Glomerular visceral epithelial cell (primary cell): ENCODE data around the gene PTPRN2.

Experiments used
- DNase-seq: peaks from one replicate; pipeline ENCODE4 v3.0.0-alpha.2; 2016; ENCODE audit errors: extremely low spot score

PTPRN2 gene

DNA sequence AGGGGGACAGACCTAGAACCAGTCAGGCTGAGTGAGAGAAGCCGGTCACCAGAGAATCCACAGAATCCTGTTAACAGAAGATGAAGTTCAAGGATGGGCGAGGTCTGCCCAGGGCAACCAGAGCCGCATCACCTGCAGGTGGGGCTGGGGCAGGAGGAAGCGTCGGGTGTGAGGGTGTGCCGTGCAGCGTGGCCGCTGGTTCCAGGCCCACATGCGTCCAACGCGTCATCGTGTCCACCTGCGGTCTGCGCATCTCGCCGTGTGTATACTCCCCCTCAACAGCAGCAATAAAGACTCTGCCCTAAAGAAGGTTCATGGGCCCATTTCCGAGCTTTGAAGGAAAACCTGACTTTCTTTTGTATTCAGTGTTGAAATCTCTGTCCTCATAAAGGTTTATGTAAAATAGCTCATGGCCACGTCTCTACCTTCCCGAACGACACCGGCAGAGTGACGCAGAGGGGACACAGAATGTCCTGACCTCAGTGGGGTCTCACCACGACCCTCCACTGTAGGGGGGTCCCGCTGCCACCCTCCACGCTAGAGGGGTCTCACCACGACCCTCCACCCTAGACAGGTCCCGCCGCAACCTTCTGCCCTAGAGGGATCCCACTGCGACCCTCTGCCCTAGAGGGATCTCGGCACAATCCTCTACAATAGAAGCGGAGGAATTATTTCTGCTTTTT lies 446.9 kb downstream of the PTPRN2 start:
- DNase-seq, result no peak

DNA sequence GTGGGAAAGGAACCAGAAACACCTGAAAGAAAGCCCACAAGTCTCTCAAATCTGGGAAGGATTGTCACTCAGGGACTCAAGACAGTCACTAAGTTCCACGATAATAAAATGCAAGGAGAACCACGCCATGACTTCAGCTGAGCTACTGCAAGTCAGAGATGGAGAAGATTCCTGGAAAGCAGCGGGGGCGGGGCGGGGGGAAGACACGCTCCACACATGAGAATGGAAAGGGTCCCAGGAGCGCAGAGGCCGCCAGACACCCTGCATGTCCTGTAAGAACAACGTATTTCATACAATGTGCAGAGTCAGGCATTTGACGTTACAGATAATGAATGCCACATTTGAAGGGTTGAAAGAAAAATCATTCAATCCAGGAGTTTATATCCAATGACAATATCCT lies 448.1 kb downstream of the PTPRN2 start:
- DNase-seq, result no peak

DNA sequence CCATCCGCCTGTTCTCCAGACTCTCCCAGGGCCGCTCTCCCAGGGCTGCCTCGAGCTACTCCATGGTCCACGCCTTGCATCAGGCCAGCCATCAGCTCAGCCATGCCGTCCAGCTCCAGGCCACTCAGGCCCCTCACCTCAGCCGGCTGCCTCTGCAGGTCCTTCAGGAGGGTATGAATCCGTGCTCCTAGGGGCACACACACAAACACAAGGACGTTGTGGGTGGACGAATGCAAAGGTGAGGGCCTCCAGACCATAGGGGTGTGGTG lies 449.4 kb downstream of the PTPRN2 start:
- DNase-seq, result no peak

DNA sequence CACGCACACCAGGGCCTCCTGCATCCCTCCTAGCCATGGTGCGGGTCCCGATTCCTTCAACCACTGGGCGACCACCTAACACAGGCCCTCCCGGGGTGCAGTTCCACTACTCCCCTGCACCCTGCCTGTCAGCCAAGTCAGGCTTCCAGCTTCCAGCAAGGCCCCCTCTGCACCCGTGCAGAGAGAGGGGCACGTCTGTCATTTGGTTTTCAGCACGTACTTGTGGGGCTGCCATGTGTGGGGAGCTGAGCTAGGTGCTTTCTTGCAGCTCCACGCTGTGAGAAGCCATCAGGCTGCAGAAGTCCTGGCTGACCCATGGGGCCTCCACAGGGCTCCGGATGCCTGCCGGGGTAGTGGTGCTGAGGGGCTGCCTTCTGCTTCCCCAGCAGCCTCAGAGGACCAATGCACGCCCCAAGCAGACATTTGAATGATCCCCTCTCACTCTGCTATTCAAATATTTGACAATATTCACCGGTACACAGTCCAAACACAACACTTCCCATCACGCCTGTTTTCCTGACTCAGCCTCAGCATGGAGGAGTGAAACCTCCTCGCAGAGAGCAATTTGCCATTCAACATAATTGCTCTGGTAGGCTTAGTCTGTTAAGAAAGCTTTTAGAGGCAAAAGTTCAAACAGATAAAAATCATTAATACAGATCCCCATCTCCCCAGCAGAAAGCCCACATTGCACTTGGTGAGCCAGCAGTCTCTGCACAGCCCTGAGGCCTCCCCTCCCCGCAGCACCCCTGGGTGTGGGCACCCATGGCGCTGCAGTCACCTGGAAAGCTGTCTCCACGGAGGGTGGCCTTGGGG lies 449.9 kb downstream of the PTPRN2 start:
- no peak for DNase-seq

DNA sequence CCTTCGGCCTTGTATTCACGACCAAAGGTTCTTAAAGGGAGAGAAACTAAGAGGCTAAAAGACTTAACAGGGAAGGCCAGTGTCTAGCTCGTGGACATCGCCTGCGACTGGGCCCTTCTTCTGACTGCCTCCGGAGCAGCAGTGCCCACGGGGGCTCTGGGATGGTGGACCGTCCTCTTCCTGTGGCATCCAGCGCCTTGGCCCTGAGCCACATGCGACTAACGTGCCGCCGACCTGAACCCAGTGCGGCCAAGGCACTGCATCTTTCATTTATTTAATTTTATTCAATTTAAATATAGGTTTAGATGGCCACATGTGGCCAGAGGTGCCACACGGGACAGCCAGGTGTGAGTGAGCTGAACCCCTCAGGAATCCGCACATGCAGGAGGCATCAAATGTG lies 451.7 kb downstream of the PTPRN2 start:
- DNase-seq, result no peak

DNA sequence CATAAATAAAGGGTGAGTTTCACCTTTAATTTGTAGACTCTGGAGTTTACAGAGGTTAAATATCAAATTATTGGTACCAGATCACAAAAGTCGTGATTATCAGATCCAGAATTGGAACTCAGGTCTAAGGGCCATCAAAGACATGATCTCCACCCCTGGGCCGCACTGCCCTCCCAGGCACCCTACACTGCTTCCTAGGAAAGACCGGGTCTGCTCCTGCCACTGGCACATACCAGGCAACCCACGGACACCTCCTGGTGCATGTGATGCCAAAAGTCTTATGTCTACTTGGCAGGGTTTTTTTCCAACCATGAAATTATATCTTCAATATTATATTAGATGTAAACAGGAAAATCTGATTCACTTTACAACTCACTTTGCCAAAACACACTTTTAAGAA lies 452.8 kb downstream of the PTPRN2 start:
- DNase-seq, result no peak

DNA sequence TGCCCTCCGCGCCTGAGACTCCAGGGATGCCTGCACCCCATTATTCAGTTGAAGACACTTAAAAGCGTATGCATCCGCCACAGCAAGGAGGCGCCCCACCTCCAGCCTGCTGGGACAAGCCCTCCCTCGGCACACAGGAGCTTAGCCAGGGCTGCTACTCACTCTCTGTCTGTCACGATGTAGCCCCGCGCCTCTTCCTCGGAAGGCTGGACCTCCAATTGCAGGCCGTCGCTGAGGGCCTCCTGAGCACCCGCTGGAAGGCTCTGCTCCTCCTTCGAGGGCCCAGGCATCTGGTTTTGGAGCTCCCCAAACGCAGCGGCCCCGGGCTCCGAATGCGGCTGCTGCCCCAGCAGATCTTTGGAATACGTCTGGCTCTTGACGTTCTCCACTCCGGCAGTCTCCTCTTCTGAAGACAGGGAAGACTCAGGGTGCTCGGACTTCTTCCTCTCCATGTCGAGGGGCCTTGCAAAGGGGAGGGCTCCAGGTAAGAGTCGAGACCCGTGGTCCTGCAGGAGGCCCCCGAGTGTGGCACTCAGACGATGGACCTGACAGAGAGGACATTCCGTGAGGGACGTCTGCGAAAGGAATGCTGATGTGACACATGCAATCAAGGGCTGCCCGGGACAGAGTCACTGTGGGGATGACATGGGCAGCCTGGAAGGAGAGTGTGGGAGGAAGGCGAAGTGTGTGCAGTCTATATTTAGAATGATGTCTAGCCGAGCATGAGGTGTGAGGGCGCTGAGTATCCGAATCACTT lies 453.9 kb downstream of the PTPRN2 start:
- no peak for DNase-seq

DNA sequence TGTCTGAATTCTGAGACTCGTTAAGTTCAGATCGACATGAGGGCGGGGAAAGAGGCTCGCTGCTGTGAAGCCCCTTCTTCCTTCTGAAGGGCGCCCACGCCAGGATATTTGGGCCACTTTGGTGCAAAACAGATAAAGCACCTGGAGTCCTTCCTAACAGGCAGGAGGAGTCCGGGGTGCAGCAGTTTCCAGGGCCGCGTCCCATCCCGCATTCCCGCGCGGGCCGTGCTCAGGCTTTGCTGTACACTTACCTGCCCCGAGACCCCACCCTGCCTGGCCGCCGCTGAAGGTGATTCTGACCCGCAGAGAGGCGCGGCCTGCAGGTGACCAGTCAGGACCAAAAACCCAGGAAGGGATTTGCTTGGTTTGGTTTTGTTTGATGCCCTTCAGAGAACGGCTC lies 454.6 kb downstream of the PTPRN2 start:
- no peak for DNase-seq

DNA sequence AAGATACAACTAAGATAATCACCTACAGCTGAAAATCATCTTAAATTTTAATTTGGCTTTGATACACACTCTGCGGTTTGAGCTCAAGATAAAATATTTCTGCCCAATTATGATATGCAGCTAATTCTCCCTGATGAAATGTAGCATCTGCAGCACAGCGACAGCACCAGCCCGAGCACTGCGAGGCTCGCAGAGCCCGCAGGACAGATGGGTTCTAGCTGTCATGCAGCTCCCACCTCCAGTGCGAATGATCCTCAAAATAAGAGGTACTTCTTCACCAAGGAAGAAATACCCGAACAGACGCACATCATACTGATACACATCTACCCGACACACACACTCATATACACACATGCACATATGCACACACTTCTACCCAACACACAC lies 457.6 kb downstream of the PTPRN2 start:
- DNase-seq, result no peak

DNA sequence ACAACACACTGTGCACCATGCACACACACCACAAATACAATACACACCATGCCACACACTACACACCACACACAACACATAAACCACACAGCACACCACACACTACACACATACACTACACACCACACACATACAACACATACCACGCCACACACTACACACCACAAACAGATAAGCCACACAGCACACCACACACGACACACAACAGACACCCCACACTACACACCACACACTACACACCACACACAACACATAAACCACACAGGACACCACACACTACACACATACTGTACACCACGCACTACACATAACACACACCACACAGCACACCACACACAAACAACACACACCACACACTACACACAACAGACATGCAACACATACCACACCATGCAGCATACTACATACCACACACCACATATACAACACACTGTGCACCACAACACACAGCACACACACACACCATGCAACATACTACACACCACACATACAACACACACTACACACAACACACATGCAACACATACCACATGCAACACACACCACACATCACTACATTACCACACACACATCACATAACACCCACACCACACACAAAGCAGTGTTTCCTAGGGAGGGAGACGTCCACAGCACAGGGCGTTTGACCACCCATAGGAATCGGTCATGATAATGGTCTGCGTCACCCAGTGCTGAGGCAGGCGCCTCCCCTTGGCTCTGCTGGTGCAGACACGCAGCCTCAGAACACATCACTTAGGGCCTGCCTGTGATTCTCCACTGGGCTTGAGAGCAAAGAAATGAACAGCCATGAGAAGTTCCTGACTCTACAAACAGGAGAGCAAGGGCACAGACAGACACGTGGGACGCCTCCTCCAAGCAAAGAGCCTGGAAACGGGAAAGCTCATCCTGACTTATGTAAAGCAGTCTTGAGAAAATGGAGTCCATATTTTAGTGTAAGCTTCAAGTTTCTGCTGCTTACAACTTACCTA lies 458.3 kb downstream of the PTPRN2 start:
- no peak for DNase-seq

DNA sequence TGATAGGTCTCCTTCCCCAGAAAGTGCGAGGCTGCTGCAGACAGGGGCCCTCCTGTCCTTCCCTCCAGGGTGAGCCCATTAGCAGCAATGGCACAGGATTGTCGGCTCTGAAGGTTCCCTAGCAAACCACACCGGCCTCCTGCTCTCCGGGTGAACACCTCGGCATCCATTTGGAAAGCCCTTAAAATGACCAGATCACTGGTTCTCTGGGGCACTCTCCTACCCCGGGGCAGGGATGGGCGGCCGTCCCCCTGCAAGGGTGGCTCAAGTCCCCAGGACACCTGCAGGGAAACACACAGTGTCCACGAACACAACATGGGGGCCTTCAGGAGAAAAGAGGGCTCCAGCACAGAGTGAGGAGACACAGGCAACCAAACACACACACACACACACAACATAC lies 459.1 kb downstream of the PTPRN2 start:
- DNase-seq, result no peak

DNA sequence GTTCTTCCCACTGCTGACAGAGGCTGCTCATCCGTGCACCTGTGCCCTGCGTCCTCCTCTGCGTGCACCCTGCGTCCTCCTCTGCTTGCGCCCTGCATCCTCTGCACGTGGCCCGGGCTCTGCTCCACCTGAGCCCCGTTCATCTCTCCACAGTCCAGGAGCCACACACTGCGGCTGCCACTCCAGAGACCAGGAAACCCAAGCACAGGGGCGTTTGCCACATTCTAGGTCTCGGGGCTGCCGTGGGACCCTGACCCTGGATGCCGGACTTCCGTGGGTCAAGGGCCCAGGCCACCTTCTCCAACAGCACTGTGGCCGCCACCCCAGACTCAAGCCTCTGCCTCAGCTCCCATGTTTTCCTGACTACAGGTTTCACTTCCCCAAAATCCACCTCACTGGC lies 460.4 kb downstream of the PTPRN2 start:
- no peak for DNase-seq

DNA sequence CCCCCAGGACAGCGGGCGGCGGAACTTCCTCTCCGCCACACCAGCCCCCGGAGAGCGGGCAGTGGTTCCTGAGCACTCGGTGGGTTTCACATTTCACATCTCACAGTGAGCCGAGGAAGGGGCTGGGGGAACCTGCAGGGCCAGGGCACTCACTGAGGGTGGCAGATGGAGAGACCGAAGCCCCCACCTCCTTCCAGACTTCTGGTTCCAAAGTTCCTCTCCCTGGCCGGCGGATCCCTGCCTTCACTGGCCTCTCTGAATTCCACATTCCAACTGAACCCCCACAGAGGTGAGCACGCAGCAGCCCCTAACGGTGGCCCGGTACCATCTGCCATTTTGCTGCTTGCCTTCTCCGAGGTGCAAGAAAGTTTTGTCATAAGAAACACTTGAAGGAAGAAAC lies 461.0 kb downstream of the PTPRN2 start:
- DNase-seq, result no peak

DNA sequence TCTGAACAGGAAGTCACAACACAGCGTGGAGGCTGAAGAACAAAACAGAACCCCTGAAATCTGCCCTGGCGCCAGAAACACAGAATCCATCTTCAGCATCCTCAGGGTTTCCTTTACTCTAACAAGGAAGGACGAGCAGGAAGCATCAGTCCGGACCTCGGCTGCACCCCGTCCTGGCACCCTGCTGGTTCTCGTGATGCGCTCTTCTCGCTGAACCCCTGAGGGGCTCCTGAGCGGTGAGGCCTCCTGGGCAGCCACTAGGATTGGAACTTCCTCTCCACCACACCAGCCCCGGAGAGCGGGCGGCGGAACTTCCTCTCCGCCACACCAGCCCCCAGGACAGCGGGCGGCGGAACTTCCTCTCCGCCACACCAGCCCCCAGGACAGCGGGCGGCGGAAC lies 461.9 kb downstream of the PTPRN2 start:
- DNase-seq, result no peak

DNA sequence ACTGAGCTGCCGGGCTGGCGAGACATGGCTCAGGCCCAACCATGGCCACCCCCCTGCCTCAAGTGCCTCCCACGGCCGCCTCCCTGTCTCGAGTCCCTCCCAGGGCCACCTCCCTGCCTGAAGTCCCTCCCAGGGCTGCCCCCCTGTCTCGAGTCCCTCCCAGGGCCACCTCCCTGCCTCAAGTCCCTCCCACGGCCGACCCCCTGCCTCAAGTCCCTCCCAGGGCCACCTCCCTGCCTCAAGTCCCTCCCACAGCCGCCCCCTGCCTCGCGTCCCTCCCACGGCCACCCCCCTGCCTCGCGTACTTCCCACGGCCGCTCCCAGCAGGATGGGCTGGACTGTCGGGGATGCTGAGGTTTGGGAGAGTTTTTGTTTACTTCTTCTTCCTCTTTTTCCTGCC lies 462.5 kb downstream of the PTPRN2 start:
- DNase-seq, result no peak

DNA sequence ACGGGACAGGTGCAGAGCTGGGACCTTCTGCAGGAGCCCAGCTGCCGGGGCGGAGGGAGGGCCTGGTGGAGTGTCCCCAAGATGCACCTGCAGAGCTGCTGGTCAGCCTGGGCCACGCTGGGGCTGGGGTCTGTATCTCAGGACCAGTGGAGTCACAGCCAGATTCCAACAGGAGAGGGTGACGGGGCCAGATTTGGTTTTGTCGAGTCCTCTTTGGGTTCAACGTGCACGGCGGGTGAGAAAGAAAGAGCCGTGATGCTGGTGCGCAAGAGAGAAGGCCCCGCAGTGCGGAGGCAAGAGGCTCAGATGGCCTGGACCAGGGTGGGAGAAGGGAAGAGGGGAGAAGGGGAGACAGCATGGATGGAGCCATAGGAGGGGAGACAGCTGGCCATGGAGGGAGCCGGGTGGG lies 462.9 kb downstream of the PTPRN2 start:
- DNase-seq, result no peak

DNA sequence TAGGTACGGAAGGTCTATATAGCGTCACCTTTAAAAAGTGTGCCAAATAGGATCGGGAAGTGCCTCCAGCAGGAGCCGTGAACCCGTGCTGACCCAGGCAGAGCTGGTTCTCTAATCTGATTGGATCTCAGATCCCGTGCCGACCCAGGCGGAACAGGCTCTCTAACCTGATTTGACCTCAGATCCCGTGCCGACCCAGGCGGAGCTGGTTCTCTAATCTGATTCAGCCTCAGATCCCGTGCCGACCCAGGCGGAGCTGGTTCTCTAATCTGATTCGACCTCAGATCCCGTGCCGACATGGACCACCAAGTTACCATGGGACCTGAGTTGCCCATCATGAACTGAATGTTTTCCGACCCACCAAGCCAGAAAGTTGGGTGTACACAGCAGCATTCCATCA lies 463.9 kb downstream of the PTPRN2 start:
- no peak for DNase-seq

DNA sequence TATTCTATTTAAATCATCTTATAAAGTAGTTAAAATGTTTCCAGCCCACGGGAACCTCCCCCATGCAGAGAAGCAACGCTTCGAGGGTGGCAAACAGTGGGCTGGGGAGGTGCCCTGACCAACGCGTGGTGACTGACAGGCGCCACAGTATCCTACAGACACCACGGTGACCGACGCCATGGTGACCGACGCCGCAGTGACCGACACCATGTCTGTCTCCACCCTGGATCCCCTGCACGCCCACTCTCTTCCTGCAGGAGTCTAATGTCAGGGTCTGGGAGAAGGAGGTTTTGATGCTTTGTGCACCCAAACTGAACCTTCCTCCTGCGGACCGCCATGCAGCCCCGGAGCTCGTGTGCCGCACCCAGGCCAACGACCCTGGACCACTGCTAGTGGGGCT lies 464.4 kb downstream of the PTPRN2 start:
- no peak for DNase-seq

DNA sequence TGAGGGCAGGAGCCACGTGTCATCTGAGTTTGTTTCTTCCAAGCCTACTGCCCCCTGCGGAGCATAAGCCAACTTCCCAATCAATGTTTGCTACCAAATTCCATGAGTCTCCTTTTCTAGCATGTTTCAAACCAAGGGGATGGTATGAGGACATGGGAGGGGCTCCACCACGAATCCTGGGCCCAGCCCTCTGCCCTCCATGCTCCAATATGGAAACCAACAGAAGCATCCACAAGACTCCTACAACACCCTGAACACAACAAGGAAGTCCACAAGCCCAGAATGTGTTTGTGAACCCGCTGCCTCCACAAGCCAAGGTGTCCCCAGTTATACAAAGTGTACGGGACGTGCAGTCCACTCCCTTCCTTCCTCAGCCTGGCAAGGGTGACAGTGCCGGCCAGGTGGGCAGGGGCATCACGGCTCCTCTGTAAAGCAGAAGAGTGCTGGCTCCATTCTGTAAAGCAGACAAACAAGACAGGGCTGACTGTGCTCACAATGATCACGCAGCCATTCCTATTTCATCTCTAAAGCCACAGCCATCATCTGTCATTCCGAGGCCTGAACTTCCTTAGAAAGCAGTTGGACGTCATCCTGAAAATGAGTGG lies 466.1 kb downstream of the PTPRN2 start:
- DNase-seq, result no peak

DNA sequence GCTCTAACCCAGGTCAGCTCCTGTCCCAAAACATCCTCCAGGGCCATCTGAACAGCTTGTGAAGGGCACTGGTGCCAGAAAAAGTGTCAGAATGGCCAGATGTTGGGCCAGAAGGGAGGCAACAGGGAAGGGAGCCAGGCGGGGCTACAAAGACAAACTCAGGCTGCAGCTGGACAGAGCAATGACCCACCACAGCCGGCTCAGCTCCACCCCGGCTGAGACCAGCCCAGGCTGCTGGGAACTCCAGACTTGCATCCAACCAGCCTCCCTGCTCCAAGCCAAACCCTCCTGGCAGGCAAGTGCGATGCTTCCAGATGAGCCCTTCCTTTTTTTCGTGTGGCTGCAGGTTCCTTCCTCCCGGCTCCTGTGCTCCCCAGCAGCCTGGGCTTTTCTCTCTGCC lies 466.9 kb downstream of the PTPRN2 start:
- no peak for DNase-seq

DNA sequence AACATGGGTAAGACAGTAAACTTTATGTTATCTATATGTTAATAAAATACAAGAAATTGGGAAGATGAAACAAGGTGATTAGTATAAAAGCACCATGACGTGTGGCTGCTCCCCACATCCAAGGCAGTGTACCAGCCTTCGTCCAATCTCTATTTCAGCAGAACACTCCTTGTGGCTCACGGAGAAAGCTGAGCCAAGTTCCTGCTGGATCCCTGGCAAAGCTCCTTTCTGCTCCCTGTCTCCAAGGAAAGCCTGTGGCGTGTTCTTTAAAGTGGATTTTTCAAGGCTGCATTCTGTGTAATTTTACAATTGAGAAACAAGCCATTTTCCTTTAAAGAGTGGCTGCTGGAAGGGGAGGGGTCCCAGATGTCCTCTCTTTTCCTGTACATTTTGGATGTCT lies 467.3 kb downstream of the PTPRN2 start:
- DNase-seq, result no peak
